OCI-LY7 (cell line): ENCODE results near the gene MYL11. TPM values are rescaled to one million over a fixed set of nuclear protein-coding genes. Genes with fewer than 3 reads are reported as not detected.
"Not testable (repeated sequence)": the region's sequence is repeated elsewhere in the genome, so short reads cannot be mapped to it uniquely, and the experiment has no call there.

Experiments used
- BruUV-seq: library from RNA; stranded (reverse); fragments of 400-500 nt; replicated peaks from 2 replicates; lab custom pipeline; 2021; lab: Mats Ljungman, UMichigan
- CTCF ChIA-PET: fragments of 300-600 bp; sonication (Branson Sonifier 250); formaldehyde crosslinking; loops from one replicate; lab custom pipeline; 2022; ENCODE audit warnings: antibody characterized with exemption; ENCODE audit not compliant: unreplicated experiment; lab: Charles Lee
- POLR2A ChIA-PET: fragments of 300-600 bp; sonication (Branson Sonifier 250); formaldehyde crosslinking; loops from one replicate; lab custom pipeline; 2022; ENCODE audit warnings: antibody characterized with exemption; lab: Charles Lee
- DNase-seq: peaks from one replicate; pipeline ENCODE4 v3.0.0-alpha.2; 2015; ENCODE audit warnings: low spot score
- H2AFZ ChIP-seq: fragments of 200-600 bp; sonication (generic), shearing (Covaris generic); 2 replicates; pipeline ENCODE4 v1.6.1; 2014; ENCODE audit warnings: mild to moderate bottlenecking, antibody characterized with exemption, low read length, moderate library complexity
- H3K27ac ChIP-seq: fragments of 200-600 bp; sonication (generic); 2 replicates; pipeline ENCODE4 v1.5.1; 2014; ENCODE audit warnings: mixed run types, low read depth, mild to moderate bottlenecking, moderate library complexity, low read length, inconsistent platforms; ENCODE audit not compliant: poor library complexity, severe bottlenecking
- H3K36me3 ChIP-seq: fragments of 200-600 bp; sonication (generic); 2 replicates; pipeline ENCODE4 v1.6.1; 2014; ENCODE audit warnings: mild to moderate bottlenecking, antibody characterized with exemption, low read length, moderate library complexity, mixed read lengths; ENCODE audit not compliant: insufficient read depth
- H3K4me1 ChIP-seq: fragments of 200-600 bp; sonication (generic); 2 replicates; pipeline ENCODE4 v1.5.1; 2014; ENCODE audit warnings: mild to moderate bottlenecking, low read length; ENCODE audit not compliant: insufficient read depth, poor library complexity, severe bottlenecking
- H3K4me2 ChIP-seq: fragments of 200-600 bp; sonication (generic); 2 replicates; pipeline ENCODE4 v1.6.1; 2014; ENCODE audit warnings: mild to moderate bottlenecking, low read length
- H3K4me3 ChIP-seq: fragments of 200-600 bp; sonication (generic); 2 replicates; pipeline ENCODE4 v1.5.1; 2014; ENCODE audit warnings: mild to moderate bottlenecking, low read depth, low read length; ENCODE audit not compliant: poor library complexity, severe bottlenecking
- H3K79me2 ChIP-seq: fragments of 200-600 bp; sonication (generic); 2 replicates; pipeline ENCODE4 v1.6.1; 2016; ENCODE audit warnings: low read depth, mild to moderate bottlenecking, low read length, moderate library complexity, mixed read lengths; ENCODE audit not compliant: insufficient read depth
- H3K9me2 ChIP-seq: fragments of 200-600 bp; sonication (generic); 2 replicates; pipeline ENCODE4 v1.6.1; 2016; ENCODE audit warnings: mild to moderate bottlenecking, low read length, mixed read lengths; ENCODE audit not compliant: insufficient read depth
- H3K9me3 ChIP-seq: fragments of 200-600 bp; sonication (generic); 2 replicates; pipeline ENCODE4 v1.6.1; 2014; ENCODE audit warnings: mild to moderate bottlenecking, mixed run types, low read length, mixed read lengths
- H4K20me1 ChIP-seq: fragments of 200-600 bp; sonication (generic); 2 replicates; pipeline ENCODE4 v1.6.1; 2014; ENCODE audit warnings: mild to moderate bottlenecking, antibody characterized with exemption, low read length, moderate library complexity, mixed read lengths; ENCODE audit not compliant: insufficient read depth
- CTCF ChIP-seq: fragments of 200-600 bp; sonication (generic); conservative IDR thresholded peaks from 2 replicates; pipeline ENCODE4 v1.5.1; 2014; ENCODE audit warnings: mild to moderate bottlenecking, antibody characterized with exemption, low read length, moderate library complexity, mixed read lengths
- EZH2phosphoT487 ChIP-seq: fragments of 200-600 bp; sonication (generic); IDR thresholded peaks from 2 replicates; pipeline ENCODE4 v1.6.1; 2018; ENCODE audit warnings: low read depth, borderline replicate concordance, mild to moderate bottlenecking, mixed run types, antibody characterized with exemption, low read length, moderate library complexity, mixed read lengths
- intact Hi-C: fragments of 100-400 bp; cut with micrococcal nuclease; formaldehyde crosslinking; loops from one replicate; pipeline ENCODE4 v1.10.0; 2022; ENCODE audit not compliant: unreplicated experiment
- total RNA-seq, 2 experiments: library from RNA; depleted of rRNA in 1 of 2; stranded (reverse); fragments of >200 nt in 1 of 2; shearing (Covaris generic) in 1 of 2; gene quantifications; 2 replicates each; pipeline ENCODE4 v1.2.3, GENCODE V29; 2014 to 2022

Gene MYL11
- total RNA-seq, 2 experiments from 2014 or later: 3.2 to 3.9 TPM

DNA sequence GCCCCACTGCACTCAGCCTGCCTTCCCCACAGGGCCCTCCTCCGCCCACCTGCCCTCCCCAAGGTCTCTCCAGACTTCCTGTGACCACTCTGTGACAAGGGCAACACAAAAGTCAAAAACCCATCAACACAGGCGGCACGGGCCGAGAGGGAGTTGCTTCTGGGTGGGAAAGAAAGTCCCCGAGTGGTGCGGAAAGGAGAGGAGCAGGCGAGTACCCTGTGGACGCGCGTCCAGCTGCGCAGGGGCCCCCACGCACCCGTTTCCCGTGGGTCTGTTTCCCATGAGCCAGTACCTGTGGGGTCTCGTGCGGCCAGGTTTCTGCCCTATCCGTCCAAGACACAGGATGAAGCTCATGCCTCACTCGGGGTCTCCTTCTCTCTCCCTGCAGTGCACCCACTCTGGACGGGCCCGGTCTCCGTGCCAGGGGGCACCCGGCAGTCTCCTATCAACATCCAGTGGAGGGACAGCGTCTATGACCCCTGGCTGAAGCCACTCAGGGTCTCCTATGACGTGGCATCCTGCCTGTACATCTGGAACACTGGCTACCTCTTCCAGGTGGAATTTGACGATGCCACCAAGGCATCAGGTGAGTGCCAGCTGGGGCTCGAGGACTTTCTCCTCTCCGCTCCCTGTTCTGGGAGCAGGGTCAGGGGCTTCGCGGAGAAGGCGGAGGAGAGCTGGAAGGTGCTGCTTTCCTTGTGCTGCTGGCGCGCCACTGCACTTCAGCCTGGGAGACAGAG lies 31.7 kb upstream of the MYL11 start:
- ChIA-PET CTCF (interaction anchor here (1.0 to 1.5 kb wide), 5 partner anchors 7 to 28 kb away, joined by 3 to 6 read pairs (median 3); no protein-coding TSS in a partner anchor), POLR2A (interaction anchor here (0.7 to 3.4 kb wide), 5 partner anchors 11 to 442 kb away, joined by 4 to 18 read pairs (median 6); partner anchors contain the start of genes CD2BP2, SEPTIN1 and TBC1D10B)
- TF ChIP-seq EZH2phosphoT487 (no peak), CTCF (no peak)
- H2AFZ ChIP-seq: no peak overlapping the region
- H3K36me3 ChIP-seq: peaks cover 39% of the 10 kb centered on the region
- H3K4me3 ChIP-seq: peak overlapping the region; percentile 82
- peak overlapping the region; percentile 90 for H3K4me2 ChIP-seq
- intact Hi-C loops: loop anchor here (1.0 to 2.0 kb wide), 2 partner anchors 28 to 66 kb away; partner anchors contain the start of gene TBC1D10B
- H3K4me1 ChIP-seq: peaks cover 46% of the 10 kb centered on the region
- H3K79me2 ChIP-seq: peaks cover 56% of the 10 kb centered on the region
- DNase-seq: peak; percentile 58
- H3K9me2 ChIP-seq: no peaks in the 10 kb centered on the region
- H3K9me3 ChIP-seq: no peaks in the 10 kb centered on the region
- BruUV-seq: no TSS peak
- peak overlapping the region; percentile 92 for H3K27ac ChIP-seq
- no peaks in the 10 kb centered on the region for H4K20me1 ChIP-seq

DNA sequence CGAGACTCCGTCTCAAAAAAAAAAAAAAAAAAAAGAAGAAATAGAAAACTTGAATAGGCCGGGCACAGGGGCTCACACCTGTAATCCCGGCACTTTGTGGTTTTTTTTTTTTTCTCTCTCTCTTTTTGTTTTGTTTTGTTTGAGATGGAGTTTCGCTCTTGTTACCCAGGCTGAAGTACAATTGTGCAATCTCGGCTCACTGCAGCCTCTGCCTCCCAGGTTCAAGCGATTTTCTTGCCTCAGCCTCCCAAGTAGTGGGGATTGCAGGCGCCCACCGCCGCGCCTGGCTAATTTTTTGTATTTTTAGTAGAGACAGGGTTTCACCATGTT lies 31.1 kb upstream of the MYL11 start:
- H3K9me3 ChIP-seq, BruUV-seq, H2AFZ ChIP-seq, H4K20me1 ChIP-seq, H3K9me2 ChIP-seq: not testable (repeated sequence)
- ChIA-PET POLR2A (interaction anchor here (0.7 to 3.4 kb wide), 3 partner anchors 11 to 441 kb away, joined by 4 to 18 read pairs (median 4); partner anchors contain the start of gene CD2BP2), CTCF (interaction anchor here (1.1 kb wide), 1 partner anchor 27 kb away, joined by 3 read pairs; no protein-coding TSS in a partner anchor)
- Histone ChIP-seq H3K79me2 (peaks cover 56% of the 10 kb centered on the region), H3K4me2 (peak overlapping the region; percentile 90), H3K36me3 (peaks cover 38% of the 10 kb centered on the region), H3K4me3 (peak overlapping the region; percentile 82), H3K4me1 (peaks cover 52% of the 10 kb centered on the region), H3K27ac (peak overlapping the region; percentile 92)
- intact Hi-C loops: loop anchor here (2.0 kb wide), 1 partner anchor 27 kb away; the partner anchor contains the start of gene TBC1D10B
- peak; percentile 86 for DNase-seq

GRCh38 chr16:30346286-30346685 lies 28.3 kb upstream of the MYL11 start:
- H3K9me3 ChIP-seq: no peaks in the 10 kb centered on the region
- no TSS peak for BruUV-seq
- TF ChIP-seq CTCF (no peak), EZH2phosphoT487 (no peak)
- DNase-seq: no peak
- intact Hi-C loops: no loop called here
- peaks cover 30% of the 10 kb centered on the region for H3K79me2 ChIP-seq
- no peak overlapping the region for H2AFZ ChIP-seq
- POLR2A ChIA-PET: interaction anchor here (0.8 to 1.1 kb wide), 3 partner anchors 24 to 63 kb away, joined by 3 to 5 read pairs (median 3); partner anchors contain the start of gene TBC1D10B
- peak overlapping the region; percentile 18 for H3K27ac ChIP-seq
- H4K20me1 ChIP-seq: no peaks in the 10 kb centered on the region
- H3K4me1 ChIP-seq: peaks cover 76% of the 10 kb centered on the region
- CTCF ChIA-PET: no interaction called here
- H3K9me2 ChIP-seq: no peaks in the 10 kb centered on the region
- H3K4me3 ChIP-seq: no peak overlapping the region
- H3K4me2 ChIP-seq: no peak overlapping the region
- peaks cover 27% of the 10 kb centered on the region; the same call in 1 of the 2 replicates for H3K36me3 ChIP-seq
